ENCODE measurements around the gene TMEM245.
"Not testable (repeated sequence)": the region's sequence is repeated elsewhere in the genome, so short reads cannot be mapped to it uniquely, and the experiment has no call there.

Gene TMEM245

GRCh38 chr9:109129470-109130197 lies 9.9 kb upstream of the TMEM245 start:
- DNase-seq = no peak

GRCh38 chr9:109126671-109127070 lies 6.9 kb upstream of the TMEM245 start:
- not testable (repeated sequence) for DNase-seq

GRCh38 chr9:109124121-109124520 lies 4.4 kb upstream of the TMEM245 start:
- DNase-seq = no peak

GRCh38 chr9:109122726-109123621 lies 3.2 kb upstream of the TMEM245 start:
- DNase-seq = no peak

- DNase-seq = no peak
Measured at GRCh38 chr9:109121232-109121796, 1.6 kb upstream of the TMEM245 start.

- DNase-seq = no peak
Measured at GRCh38 chr9:109120204-109120789, 550 bp upstream of the TMEM245 start.

- peak; percentile 33 for DNase-seq
Measured at GRCh38 chr9:109118808-109119438, 824 bp downstream of the TMEM245 start.

- DNase-seq = peak; percentile 51
Measured at GRCh38 chr9:109117856-109118807, 1.6 kb downstream of the TMEM245 start.

- no peak for DNase-seq
Measured at GRCh38 chr9:109115931-109116526, 3.7 kb downstream of the TMEM245 start.

GRCh38 chr9:109114670-109115069 lies 5.1 kb downstream of the TMEM245 start:
- DNase-seq = no peak

GRCh38 chr9:109113892-109114609 lies 5.7 kb downstream of the TMEM245 start:
- DNase-seq = no peak

- no peak for DNase-seq
Measured at GRCh38 chr9:109113254-109113653, 6.5 kb downstream of the TMEM245 start.

GRCh38 chr9:109110329-109111021 lies 9.3 kb downstream of the TMEM245 start:
- no peak for DNase-seq

GRCh38 chr9:109109967-109110328 lies 9.8 kb downstream of the TMEM245 start:
- no peak for DNase-seq

- DNase-seq = no peak
Measured at GRCh38 chr9:109108318-109108717, 11.4 kb downstream of the TMEM245 start.

GRCh38 chr9:109107402-109108240 lies 12.1 kb downstream of the TMEM245 start:
- no peak for DNase-seq

GRCh38 chr9:109101810-109102209 lies 17.9 kb downstream of the TMEM245 start:
- DNase-seq = no peak

- no peak for DNase-seq
Measured at GRCh38 chr9:109101202-109101595, 18.5 kb downstream of the TMEM245 start.

All from NCI-H82 (cell line).